HepG2 (cell line): Measurements from ENCODE around the gene SARS2. TPM values are rescaled to one million over a fixed set of nuclear protein-coding genes. Genes with fewer than 3 reads are reported as not detected.

Source experiments
- ATAC-seq: fragments of 200-7000 bp; cut with Tn5 transposase; 3 replicates; pipeline ENCODE4 v1.9.1; 2020; ENCODE audit warnings: mild to moderate bottlenecking, moderate library complexity
- BruUV-seq: library from RNA; stranded (reverse); fragments of 400-500 nt; replicated peaks from 2 replicates; lab custom pipeline; 2021; lab: Mats Ljungman, UMichigan
- CTCF ChIA-PET: fragments of 300-600 bp; formaldehyde crosslinking; extraction: SDS; loops from one replicate; lab custom pipeline; 2021; ENCODE audit warnings: low total read pairs, inconsistent platforms, low intra/inter-chr PET ratio; lab: Yijun Ruan, JAX
- POLR2A ChIA-PET: fragments of 350-600 bp; sonication (Branson Sonifier 250); formaldehyde crosslinking; loops from one replicate; lab custom pipeline; 2020; ENCODE audit warnings: antibody characterized with exemption, inconsistent platforms; lab: Yijun Ruan, JAX
- DNase-seq: peaks from one replicate; pipeline ENCODE4 v3.0.0-alpha.2; 2015; ENCODE audit warnings: low spot score
- FAIRE-seq: peaks from 3 replicates; lab custom pipeline; 2011; peaks lifted over from hg19 to GRCh38; lab: Jason Lieb, UNC
- H2AFZ ChIP-seq: one replicate; pipeline ENCODE4 v1.6.1; 2011; ENCODE audit warnings: low read length, inconsistent platforms
- H3K27ac ChIP-seq: fragments of 300-600 bp; 3 replicates; pipeline ENCODE4 v1.8.0; 2011; ENCODE audit warnings: mixed run types, mild to moderate bottlenecking, mixed read lengths, low read length, inconsistent platforms; ENCODE audit not compliant: insufficient read depth; ENCODE audit errors: extremely low read length
- H3K27me3 ChIP-seq, 2 experiments: fragments of 200-600 bp in 1 of 2; 2 replicates in 1 of 2; 3 replicates in 1 of 2; pipeline versions ENCODE4 v1.6.0 to v1.8.0; 2011; ENCODE audit warnings: low read length in 2 of 2, mild to moderate bottlenecking in 2 of 2, moderate library complexity in 2 of 2, inconsistent platforms in 1 of 2; ENCODE audit not compliant: insufficient read depth in 2 of 2, control insufficient read depth in 1 of 2
- H3K36me3 ChIP-seq, 2 experiments: fragments of 200-600 bp in 1 of 2; replicated peaks in 1 of 2; 2 replicates in 1 of 2; 3 replicates in 1 of 2; pipeline versions ENCODE4 v1.5.1 to v1.8.0; 2011; ENCODE audit warnings: low read length in 2 of 2, inconsistent platforms in 1 of 2; ENCODE audit not compliant: insufficient read depth in 2 of 2, control insufficient read depth in 1 of 2
- H3K4me1 ChIP-seq: 2 replicates; pipeline ENCODE4 v1.5.1; 2012; ENCODE audit warnings: low read length, inconsistent platforms; ENCODE audit not compliant: insufficient read depth
- H3K4me2 ChIP-seq: 2 replicates; pipeline ENCODE4 v1.6.0; 2011; ENCODE audit warnings: low read depth, low read length, inconsistent platforms
- H3K4me3 ChIP-seq, 3 experiments: fragments of 200-600 bp in 1 of 3; sonication (generic), shearing (Covaris generic) in 1 of 3; replicated peaks in 1 of 3; 2 replicates each; pipeline ENCODE4 v1.5.1; 2011 to 2016; ENCODE audit warnings: low read length in 3 of 3, inconsistent platforms in 2 of 3, low read depth in 2 of 3, mild to moderate bottlenecking in 2 of 3, control low read depth in 1 of 3, mixed read lengths in 1 of 3; ENCODE audit not compliant: insufficient read depth in 1 of 3
- H3K79me2 ChIP-seq: one replicate; pipeline ENCODE4 v1.6.1; 2011; ENCODE audit warnings: low read length, inconsistent platforms; ENCODE audit not compliant: insufficient read depth
- H3K9ac ChIP-seq: 2 replicates; pipeline ENCODE4 v1.6.0; 2011; ENCODE audit warnings: mild to moderate bottlenecking, low read depth, low read length, inconsistent platforms; ENCODE audit not compliant: insufficient read depth
- H3K9me3 ChIP-seq: 2 replicates; pipeline ENCODE4 v1.5.1; 2012; ENCODE audit warnings: mild to moderate bottlenecking, low read length
- H4K20me1 ChIP-seq: 2 replicates; pipeline ENCODE4 v1.6.0; 2011; ENCODE audit warnings: inconsistent platforms, mild to moderate bottlenecking, low read length, moderate library complexity; ENCODE audit not compliant: insufficient read depth
- CHCHD3 ChIP-seq: sonication (generic); formaldehyde crosslinking; IDR thresholded peaks from 2 replicates; pipeline ENCODE4 v1.8.0; 2022; ENCODE audit warnings: mild to moderate bottlenecking, missing genetic modification reagents, moderate library complexity
- EED ChIP-seq: sonication (generic); formaldehyde crosslinking; IDR thresholded peaks from 2 replicates; pipeline ENCODE4 v1.5.0; 2020; ENCODE audit warnings: mild to moderate bottlenecking, missing genetic modification reagents
- KDM6A ChIP-seq: IDR thresholded peaks from 2 replicates; pipeline ENCODE4 v1.6.1; 2016; ENCODE audit warnings: low read depth
- SIN3A ChIP-seq: IDR thresholded peaks from 2 replicates; pipeline ENCODE4 v1.6.1; 2011; ENCODE audit warnings: low read depth, mild to moderate bottlenecking, control low read depth, low read length, borderline replicate concordance
- SMAD1 ChIP-seq: sonication (generic); formaldehyde crosslinking; IDR thresholded peaks from 2 replicates; pipeline ENCODE4 v1.4.0; 2020; ENCODE audit warnings: missing genetic modification reagents, low read depth, mild to moderate bottlenecking, borderline replicate concordance
- SP1 ChIP-seq, 2 experiments: fragments of 450-650 bp in 1 of 2; sonication (generic) in 1 of 2; formaldehyde crosslinking in 1 of 2; IDR thresholded peaks; 2 replicates each; pipeline versions ENCODE4 v1.4.0 to v1.6.1; 2016 to 2020; ENCODE audit warnings: missing genetic modification reagents in 1 of 2
- STAT5B ChIP-seq: sonication (generic); formaldehyde crosslinking; IDR thresholded peaks from 2 replicates; pipeline ENCODE4 v1.4.0; 2020; ENCODE audit warnings: missing genetic modification reagents
- TEAD3 ChIP-seq: optimal IDR thresholded peaks from 2 replicates; pipeline ENCODE3; 2016; ENCODE audit warnings: borderline replicate concordance
- ZNF33A ChIP-seq: sonication (generic); formaldehyde crosslinking; IDR thresholded peaks from 2 replicates; pipeline ENCODE4 v1.5.1; 2020; ENCODE audit warnings: missing genetic modification reagents, mild to moderate bottlenecking, moderate library complexity, borderline replicate concordance
- ZNF674 ChIP-seq: sonication (generic); formaldehyde crosslinking; IDR thresholded peaks from 2 replicates; pipeline ENCODE4 v1.5.0; 2020; ENCODE audit warnings: low read depth, mild to moderate bottlenecking, missing genetic modification reagents
- ZNF747 ChIP-seq: sonication (generic); formaldehyde crosslinking; IDR thresholded peaks from 2 replicates; pipeline ENCODE4 v1.8.1; 2023; ENCODE audit warnings: missing genetic modification reagents, mild to moderate bottlenecking, borderline replicate concordance
- ZNF772 ChIP-seq: sonication (generic); formaldehyde crosslinking; IDR thresholded peaks from 2 replicates; pipeline ENCODE4 v1.5.0; 2020; ENCODE audit warnings: mild to moderate bottlenecking, missing genetic modification reagents
- ZNF891 ChIP-seq: sonication (generic); formaldehyde crosslinking; IDR thresholded peaks from 2 replicates; pipeline ENCODE4 v1.5.0; 2020; ENCODE audit warnings: mild to moderate bottlenecking, missing genetic modification reagents
- WGBS: methylation state at CpG from one replicate; pipeline ENCODE4 v1.1.6; 2017; ENCODE audit warnings: low lambda C conversion rate; 5-methylcytosine and 5-hydroxymethylcytosine counted together
- in situ Hi-C: cut with HindIII; loops from 2 replicates; pipeline ENCODE4 v1.10.0; 2017; ENCODE audit warnings: low pct_unique_long_range_greater_than_20kb; ENCODE audit not compliant: extremely low pct_ligation_motif_present
- intact Hi-C: fragments of 100-400 bp; cut with micrococcal nuclease; formaldehyde crosslinking; loops from one replicate; pipeline ENCODE4 v1.10.0; 2022; ENCODE audit not compliant: unreplicated experiment
- polyA plus RNA-seq, 8 experiments: library from polyadenylated mRNA; depleted of rRNA in 3 of 8; stranded (reverse) in 7 of 8; unstranded in 1 of 8; fragments of >200 nt; fragmentation: Illumina TruSeq in 4 of 8; extraction: Trizol in 4 of 8; gene quantifications; 2 replicates each; pipeline versions ENCODE4 v1.2.1 to v1.2.3, GENCODE V29; 2011 to 2016; ENCODE audit warnings: low read depth in 4 of 8, missing spikeins in 1 of 8, mixed read lengths in 1 of 8; ENCODE audit not compliant: insufficient read depth in 1 of 8
- total RNA-seq, 5 experiments: library from RNA; depleted of rRNA; stranded (reverse); fragments of >200 nt; fragmentation: Illumina TruSeq; extraction: Trizol; gene quantifications; 2 replicates each; pipeline ENCODE4 v1.2.3, GENCODE V29; 2016; ENCODE audit warnings: low read depth in 1 of 5
- TF ChIP-seq, protein P1 (sequence below): sonication (generic); formaldehyde crosslinking; IDR thresholded peaks from 2 replicates; pipeline ENCODE4 v1.5.0; 2020; ENCODE audit warnings: missing genetic modification reagents
- TF ChIP-seq, protein P2 (sequence below): sonication (generic); formaldehyde crosslinking; IDR thresholded peaks from 2 replicates; pipeline ENCODE4 v1.8.0; 2023; ENCODE audit warnings: mild to moderate bottlenecking, missing genetic modification reagents

SARS2 gene
- total and polyA plus RNA-seq, 2 of the 13 experiments (the other 11 are each of a cell fraction or from before 2014, with no cell fraction given), result 40.0 to 48.6 TPM

DNA sequence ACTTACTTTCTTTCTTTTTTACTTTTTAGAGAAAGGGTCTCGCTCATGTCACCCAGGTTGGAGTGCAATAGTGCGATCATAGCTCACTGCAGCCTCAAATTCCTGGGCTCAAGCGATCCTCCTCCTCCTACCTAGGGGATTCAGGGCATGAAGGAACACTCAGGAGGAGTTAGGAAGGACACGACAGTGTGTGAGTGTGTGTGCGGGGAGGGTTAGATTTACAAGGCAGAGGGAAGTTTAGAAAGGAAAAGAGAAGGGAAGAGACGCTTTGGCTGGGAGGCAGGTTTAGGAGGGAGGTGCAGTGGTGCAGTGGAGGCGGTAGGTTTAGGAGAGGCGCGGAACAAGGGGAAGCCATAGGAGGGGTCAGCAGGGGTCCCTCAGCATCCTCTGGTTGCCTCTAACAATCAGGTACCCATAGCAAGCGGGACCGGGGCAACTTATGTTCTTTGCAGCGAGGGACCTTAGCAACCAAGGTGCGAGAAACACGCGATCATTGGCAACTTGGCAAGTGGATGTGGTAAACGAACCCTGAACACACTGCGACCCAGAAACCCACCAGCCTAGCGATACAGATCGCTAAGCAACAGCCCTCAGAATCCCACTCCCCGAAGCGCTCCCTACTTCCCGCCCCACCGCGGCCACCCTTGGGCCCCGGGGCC lies 31.6 kb downstream of the SARS2 start:
- no peak for DNase-seq
- Histone ChIP-seq H3K36me3 (no peaks in the 10 kb centered on the region), H3K79me2 (peaks cover 1% of the 10 kb centered on the region), H3K4me2 (peak overlapping the region; percentile 94), H3K27me3 (no peaks in the 10 kb centered on the region; a peak in 1 of 5 replicates), H3K4me1 (peaks cover 27% of the 10 kb centered on the region), H4K20me1 (no peaks in the 10 kb centered on the region), H3K9me3 (no peaks in the 10 kb centered on the region), H3K9ac (peak overlapping the region; percentile 74), H3K27ac (peak overlapping the region; percentile 27), H2AFZ (no peak overlapping the region), H3K4me3 (peak overlapping the region; percentile 55 to 83 (median 76))
- TF ChIP-seq STAT5B (CRISPR knock-in tag) (no peak), CHCHD3 (CRISPR knock-in tag) (peak; percentile 53; the same call in 1 of the 2 replicates), SIN3A (0 out of 2 replicates have a peak, but pooled peaks have one; percentile 20), ZNF747 (CRISPR knock-in tag) (0 out of 2 replicates have a peak, but pooled peaks have one; percentile 69), SMAD1 (0 out of 2 replicates have a peak, but pooled peaks have one; percentile 18), SP1 (IDR thresholded peaks at IDR 0.05) (no peak), SP1 (CRISPR knock-in tag; IDR thresholded peaks at IDR 0.05) (peak; percentile 13; the same call in 1 of the 2 replicates), TEAD3 (CRISPR knock-in tag) (peak; percentile 9), KDM6A (CRISPR knock-in tag) (no peak), ZNF674 (CRISPR knock-in tag) (0 out of 2 replicates have a peak, but pooled peaks have one; percentile 38), EED (peak; percentile 79; the same call in 1 of the 2 replicates), ZNF891 (CRISPR knock-in tag) (no peak), ZNF33A (no peak), ZNF772 (CRISPR knock-in tag) (0 out of 2 replicates have a peak, but pooled peaks have one; percentile 11)
- TF ChIP-seq, protein P1, sequence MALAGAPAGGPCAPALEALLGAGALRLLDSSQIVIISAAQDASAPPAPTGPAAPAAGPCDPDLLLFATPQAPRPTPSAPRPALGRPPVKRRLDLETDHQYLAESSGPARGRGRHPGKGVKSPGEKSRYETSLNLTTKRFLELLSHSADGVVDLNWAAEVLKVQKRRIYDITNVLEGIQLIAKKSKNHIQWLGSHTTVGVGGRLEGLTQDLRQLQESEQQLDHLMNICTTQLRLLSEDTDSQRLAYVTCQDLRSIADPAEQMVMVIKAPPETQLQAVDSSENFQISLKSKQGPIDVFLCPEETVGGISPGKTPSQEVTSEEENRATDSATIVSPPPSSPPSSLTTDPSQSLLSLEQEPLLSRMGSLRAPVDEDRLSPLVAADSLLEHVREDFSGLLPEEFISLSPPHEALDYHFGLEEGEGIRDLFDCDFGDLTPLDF (CRISPR knock-in tag), result no peak
- TF ChIP-seq, protein P2, sequence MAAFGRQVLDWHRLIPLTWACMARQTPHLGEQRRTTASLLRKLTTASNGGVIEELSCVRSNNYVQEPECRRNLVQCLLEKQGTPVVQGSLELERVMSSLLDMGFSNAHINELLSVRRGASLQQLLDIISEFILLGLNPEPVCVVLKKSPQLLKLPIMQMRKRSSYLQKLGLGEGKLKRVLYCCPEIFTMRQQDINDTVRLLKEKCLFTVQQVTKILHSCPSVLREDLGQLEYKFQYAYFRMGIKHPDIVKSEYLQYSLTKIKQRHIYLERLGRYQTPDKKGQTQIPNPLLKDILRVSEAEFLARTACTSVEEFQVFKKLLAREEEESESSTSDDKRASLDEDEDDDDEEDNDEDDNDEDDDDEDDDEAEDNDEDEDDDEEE (CRISPR knock-in tag), result peak; percentile 11; the same call in 1 of the 2 replicates
- WGBS, result 4% methylated on average over 12 of the region's 25 CpGs
- ChIA-PET CTCF (no interaction called here), POLR2A (no interaction called here)
- no TSS peak for BruUV-seq
- in situ Hi-C loops, result no loop called here
- intact Hi-C loops, result loop anchor here (2.0 kb wide), 1 partner anchor 48 kb away; no protein-coding TSS in a partner anchor
- ATAC-seq, result peak; percentile 3; the same call in 2 of the 3 replicates
- no peak for FAIRE-seq
